Measurements from ENCODE around the gene UFC1. TPM values are rescaled to one million over a fixed set of nuclear protein-coding genes. Genes with fewer than 3 reads are reported as not detected.

Gene UFC1
- total RNA-seq: 84.2 to 95.6 TPM (median 89.4 TPM) in 3 replicates
- long read RNA-seq, transcript UFC1-201 (6 exons, 1,114 nt): major isoform, 79 of 86 reads
- long read RNA-seq, partial matches to known transcripts: 1 of 86 reads
- long read RNA-seq, other reads (novel, unspliced or antisense): 4 of 86 reads

DNA sequence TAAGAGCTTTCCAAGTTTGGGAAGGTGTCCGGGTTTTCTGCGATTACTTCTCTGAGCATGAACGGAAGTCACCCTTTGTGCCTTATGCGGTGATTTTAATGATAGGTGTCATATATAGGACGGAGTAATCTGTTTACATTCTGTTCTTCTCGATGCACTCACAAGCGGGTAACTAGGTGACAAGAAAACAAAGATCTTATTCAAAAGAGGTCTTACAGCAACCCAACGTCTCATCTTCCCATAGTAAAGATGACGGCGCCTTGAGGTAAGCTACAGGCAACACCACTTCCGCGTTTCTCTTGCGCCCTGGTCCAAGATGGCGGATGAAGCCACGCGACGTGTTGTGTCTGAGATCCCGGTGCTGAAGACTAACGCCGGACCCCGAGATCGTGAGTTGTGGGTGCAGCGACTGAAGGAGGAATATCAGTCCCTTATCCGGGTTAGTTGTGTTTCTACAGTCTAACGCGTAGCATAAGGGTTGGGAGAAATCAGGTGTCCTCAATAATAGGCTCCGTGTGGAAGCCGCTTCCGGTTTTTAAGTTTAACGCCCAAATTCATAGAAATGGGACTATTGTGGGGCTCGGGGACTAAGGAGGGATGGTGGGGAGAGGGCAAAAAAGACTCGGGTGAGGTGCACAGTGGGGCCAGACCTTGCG, at the start of gene UFC1:
TSS of gene UFC1 (plus strand) at position 297 of the 656 bp plus-strand sequence. CDS start at position 317, 20 bp downstream.
- peaks cover 7% of the 10 kb centered on the region for H3K36me3 Mint-ChIP-seq (ENCODE audit: low read depth)
- TF ChIP-seq, protein P1, sequence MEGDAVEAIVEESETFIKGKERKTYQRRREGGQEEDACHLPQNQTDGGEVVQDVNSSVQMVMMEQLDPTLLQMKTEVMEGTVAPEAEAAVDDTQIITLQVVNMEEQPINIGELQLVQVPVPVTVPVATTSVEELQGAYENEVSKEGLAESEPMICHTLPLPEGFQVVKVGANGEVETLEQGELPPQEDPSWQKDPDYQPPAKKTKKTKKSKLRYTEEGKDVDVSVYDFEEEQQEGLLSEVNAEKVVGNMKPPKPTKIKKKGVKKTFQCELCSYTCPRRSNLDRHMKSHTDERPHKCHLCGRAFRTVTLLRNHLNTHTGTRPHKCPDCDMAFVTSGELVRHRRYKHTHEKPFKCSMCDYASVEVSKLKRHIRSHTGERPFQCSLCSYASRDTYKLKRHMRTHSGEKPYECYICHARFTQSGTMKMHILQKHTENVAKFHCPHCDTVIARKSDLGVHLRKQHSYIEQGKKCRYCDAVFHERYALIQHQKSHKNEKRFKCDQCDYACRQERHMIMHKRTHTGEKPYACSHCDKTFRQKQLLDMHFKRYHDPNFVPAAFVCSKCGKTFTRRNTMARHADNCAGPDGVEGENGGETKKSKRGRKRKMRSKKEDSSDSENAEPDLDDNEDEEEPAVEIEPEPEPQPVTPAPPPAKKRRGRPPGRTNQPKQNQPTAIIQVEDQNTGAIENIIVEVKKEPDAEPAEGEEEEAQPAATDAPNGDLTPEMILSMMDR (IDR thresholded peaks at IDR 0.05): no peak
- peak within 1 kb of the TSS; percentile 100 for H3K27ac Mint-ChIP-seq (ENCODE audit: unreplicated experiment)
- no peaks in the 10 kb centered on the region for H3K9me3 Mint-ChIP-seq (ENCODE audit: low read depth)
- peaks cover 23% of the 10 kb centered on the region for H3K4me1 Mint-ChIP-seq (ENCODE audit: low read depth)
- DNase-seq (ENCODE audit: low spot score): no peak
- H3K4me3 Mint-ChIP-seq (ENCODE audit: unreplicated experiment): peak within 1 kb of the TSS; percentile 98
- H3K27me3 Mint-ChIP-seq (ENCODE audit: low read depth): no peaks in the 10 kb centered on the region

GRCh38 chr1:161106431-161106830, 47.3 kb upstream of the UFC1 start:
- H3K27ac Mint-ChIP-seq (ENCODE audit: unreplicated experiment): no peak overlapping the region
- no peaks in the 10 kb centered on the region for H3K27me3 Mint-ChIP-seq (ENCODE audit: low read depth)
- no peak overlapping the region for H3K4me3 Mint-ChIP-seq (ENCODE audit: unreplicated experiment)
- no peaks in the 10 kb centered on the region for H3K9me3 Mint-ChIP-seq (ENCODE audit: low read depth)
- TF ChIP-seq, protein P1 (IDR thresholded peaks at IDR 0.05): no peak
- peaks cover 2% of the 10 kb centered on the region for H3K4me1 Mint-ChIP-seq (ENCODE audit: low read depth)
- H3K36me3 Mint-ChIP-seq (ENCODE audit: low read depth): peaks cover 4% of the 10 kb centered on the region
- DNase-seq (ENCODE audit: low spot score): no peak

GRCh38 chr1:161111117-161111516, 42.7 kb upstream of the UFC1 start:
- TF ChIP-seq, protein P1 (IDR thresholded peaks at IDR 0.05): no peak
- Mint-ChIP-seq H3K27ac (ENCODE audit: unreplicated experiment) (no peak overlapping the region), H3K9me3 (ENCODE audit: low read depth) (no peaks in the 10 kb centered on the region), H3K36me3 (ENCODE audit: low read depth) (peaks cover 1% of the 10 kb centered on the region), H3K4me3 (ENCODE audit: unreplicated experiment) (no peak overlapping the region), H3K4me1 (ENCODE audit: low read depth) (peaks cover 34% of the 10 kb centered on the region), H3K27me3 (ENCODE audit: low read depth) (no peaks in the 10 kb centered on the region)
- no peak for DNase-seq (ENCODE audit: low spot score)

- H3K27ac Mint-ChIP-seq (ENCODE audit: unreplicated experiment): no peak overlapping the region
Measured at GRCh38 chr1:161111527-161111926, 42.3 kb upstream of the UFC1 start.

DNA sequence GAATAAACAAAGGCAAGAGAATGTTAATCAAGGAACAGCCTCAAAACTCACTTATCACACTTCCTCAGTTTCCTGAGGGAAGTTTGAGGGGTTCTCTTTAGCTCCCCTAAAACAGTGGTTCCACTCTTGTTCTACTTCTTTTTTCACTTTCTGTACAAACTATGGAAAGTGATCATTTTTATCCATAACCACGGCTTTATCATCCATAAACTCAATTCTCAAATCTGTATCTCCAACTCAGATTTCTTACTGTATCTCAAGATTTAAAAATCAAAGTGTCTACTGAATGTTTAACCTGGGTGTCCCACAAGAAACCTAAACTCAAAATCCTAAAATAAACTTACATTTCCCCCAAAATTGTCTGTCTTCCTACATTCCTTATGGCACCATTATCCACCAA, 39.9 kb upstream of the UFC1 start:
- Mint-ChIP-seq H3K9me3 (ENCODE audit: low read depth) (no peaks in the 10 kb centered on the region), H3K4me3 (ENCODE audit: unreplicated experiment) (no peak overlapping the region), H3K4me1 (ENCODE audit: low read depth) (peaks cover 52% of the 10 kb centered on the region), H3K36me3 (ENCODE audit: low read depth) (peaks cover 1% of the 10 kb centered on the region), H3K27ac (ENCODE audit: unreplicated experiment) (no peak overlapping the region), H3K27me3 (ENCODE audit: low read depth) (no peaks in the 10 kb centered on the region)
- TF ChIP-seq, protein P1 (IDR thresholded peaks at IDR 0.05): no peak
- no peak for DNase-seq (ENCODE audit: low spot score)

More at GRCh38 chr1:161111527-161111926, 42.3 kb upstream of the UFC1 start:
- TF ChIP-seq, protein P1 (IDR thresholded peaks at IDR 0.05): no peak
- DNase-seq (ENCODE audit: low spot score): no peak
- peaks cover 38% of the 10 kb centered on the region for H3K4me1 Mint-ChIP-seq (ENCODE audit: low read depth)
- no peaks in the 10 kb centered on the region for H3K27me3 Mint-ChIP-seq (ENCODE audit: low read depth)
- no peaks in the 10 kb centered on the region for H3K9me3 Mint-ChIP-seq (ENCODE audit: low read depth)
- H3K36me3 Mint-ChIP-seq (ENCODE audit: low read depth): peaks cover 1% of the 10 kb centered on the region
- H3K4me3 Mint-ChIP-seq (ENCODE audit: unreplicated experiment): no peak overlapping the region
